ENCODE measurements around the gene ZFPL1. TPM values are rescaled to one million over a fixed set of nuclear protein-coding genes. Genes with fewer than 3 reads are reported as not detected.

ZFPL1 gene
- total RNA-seq, 1 donor from 2014 or later, result 26.2 TPM

GRCh38 chr11:65095974-65096806, 12.2 kb downstream of the ZFPL1 start, which contains the start of gene VPS51:
Gene VPS51 (plus strand): TSS chr11:65096214. CDS start chr11:65096251, 37 bp downstream.
- peak; percentile 94 for DNase-seq

DNA sequence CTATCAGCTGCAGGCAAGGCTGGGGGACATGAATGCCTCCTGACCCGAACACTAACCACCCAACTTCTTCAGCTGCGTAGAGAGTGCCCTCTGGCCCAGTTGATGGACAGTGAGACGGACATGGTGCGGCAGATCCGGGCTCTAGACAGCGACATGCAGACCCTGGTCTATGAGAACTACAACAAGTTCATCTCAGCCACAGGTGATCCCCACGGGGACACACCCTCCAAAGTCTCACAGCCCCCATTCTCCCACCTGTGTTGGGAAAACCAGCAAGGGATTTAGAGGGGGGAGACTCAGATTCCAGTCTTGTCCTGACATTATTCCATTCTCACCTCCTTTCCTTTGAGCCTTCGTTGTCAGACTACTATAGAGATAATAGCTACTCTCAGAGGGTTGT, 12.9 kb downstream of the ZFPL1 start:
- no peak for DNase-seq

DNA sequence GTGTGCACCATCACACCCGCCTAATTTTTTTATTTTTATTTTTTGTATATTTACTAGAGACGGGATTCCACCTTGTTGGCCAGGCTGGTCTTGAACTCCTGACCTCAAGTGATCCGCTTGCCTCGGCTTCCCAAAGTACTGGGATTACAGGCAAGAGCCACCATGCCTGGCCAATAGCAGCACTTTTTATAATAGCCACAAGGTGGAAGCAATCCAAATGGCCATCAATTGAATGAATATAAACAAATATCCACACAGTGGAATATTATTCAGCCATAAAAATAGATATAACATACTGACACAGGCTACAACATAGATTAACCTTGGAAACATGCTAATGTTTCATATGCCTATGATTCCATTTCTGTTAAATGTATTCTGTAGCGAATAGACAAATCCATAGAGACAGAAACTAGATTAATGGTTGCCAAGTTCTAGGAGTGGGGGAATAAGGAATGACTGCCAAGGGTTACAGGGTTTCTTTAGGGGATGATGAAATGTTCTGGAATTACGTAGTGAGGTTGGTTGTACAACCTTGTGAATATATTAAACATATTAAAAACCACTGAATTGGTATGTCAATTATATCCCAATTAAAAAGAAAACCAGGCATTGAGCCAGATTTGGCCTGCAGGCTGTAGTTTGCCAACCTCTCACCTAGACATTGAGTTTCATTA, 16.8 kb downstream of the ZFPL1 start:
- DNase-seq, result no peak

- no peak for DNase-seq
Measured at GRCh38 chr11:65102142-65103095, 18.4 kb downstream of the ZFPL1 start.

GRCh38 chr11:65103476-65103875, 19.5 kb downstream of the ZFPL1 start:
- no peak for DNase-seq

DNA sequence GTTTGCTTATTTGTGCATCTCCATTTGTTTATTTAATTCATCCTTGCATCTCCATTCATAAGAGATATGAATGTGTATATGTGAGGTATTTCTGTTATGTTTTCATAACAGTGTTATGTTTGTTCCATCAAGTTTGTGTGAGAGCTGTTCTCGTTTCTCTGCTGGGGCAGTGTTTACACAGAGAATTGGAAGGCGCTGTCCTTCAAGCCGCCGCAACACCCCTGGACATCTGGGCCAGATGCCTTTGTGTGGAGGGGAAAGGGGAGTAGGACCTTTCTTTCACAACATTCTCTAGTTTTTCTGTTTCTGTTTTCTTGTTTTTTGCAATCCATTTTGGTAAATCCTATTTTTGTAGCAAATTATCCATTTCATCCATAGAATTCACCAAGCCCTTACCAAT, 20.6 kb downstream of the ZFPL1 start:
- no peak for DNase-seq

- no peak for DNase-seq
Measured at GRCh38 chr11:65107078-65107477, 23.1 kb downstream of the ZFPL1 start.

GRCh38 chr11:65107751-65108468, 23.9 kb downstream of the ZFPL1 start:
- DNase-seq, result no peak

DNA sequence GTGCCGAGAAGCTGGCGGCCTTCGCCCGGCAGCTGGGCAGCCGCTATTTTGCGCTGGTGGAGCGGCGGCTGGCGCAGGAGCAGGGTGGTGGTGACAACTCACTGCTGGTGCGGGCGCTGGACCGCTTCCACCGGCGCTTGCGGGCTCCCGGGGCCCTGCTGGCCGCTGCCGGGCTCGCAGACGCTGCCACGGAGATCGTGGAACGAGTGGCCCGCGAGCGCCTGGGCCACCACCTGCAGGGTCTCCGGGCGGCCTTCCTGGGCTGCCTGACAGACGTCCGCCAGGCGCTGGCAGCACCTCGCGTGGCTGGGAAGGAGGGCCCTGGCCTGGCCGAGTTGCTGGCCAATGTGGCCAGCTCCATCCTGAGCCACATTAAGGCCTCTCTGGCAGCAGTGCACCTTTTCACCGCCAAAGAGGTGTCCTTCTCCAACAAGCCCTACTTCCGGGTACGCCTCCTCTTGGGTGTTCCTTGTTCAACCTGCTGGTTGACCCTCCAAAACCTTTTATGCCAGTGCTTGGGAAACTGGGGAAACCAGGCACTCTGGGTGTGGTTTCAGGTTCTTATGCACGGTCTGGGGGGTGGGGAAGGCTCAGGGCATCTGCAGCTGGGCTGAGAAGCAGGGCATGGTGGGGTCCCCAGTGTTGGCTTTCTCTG, 24.6 kb downstream of the ZFPL1 start:
- no peak for DNase-seq

- DNase-seq, result no peak
Measured at GRCh38 chr11:65109231-65110198, 25.5 kb downstream of the ZFPL1 start.

- peak; percentile 89 for DNase-seq
Measured at GRCh38 chr11:65110354-65110861, 26.4 kb downstream of the ZFPL1 start.

DNA sequence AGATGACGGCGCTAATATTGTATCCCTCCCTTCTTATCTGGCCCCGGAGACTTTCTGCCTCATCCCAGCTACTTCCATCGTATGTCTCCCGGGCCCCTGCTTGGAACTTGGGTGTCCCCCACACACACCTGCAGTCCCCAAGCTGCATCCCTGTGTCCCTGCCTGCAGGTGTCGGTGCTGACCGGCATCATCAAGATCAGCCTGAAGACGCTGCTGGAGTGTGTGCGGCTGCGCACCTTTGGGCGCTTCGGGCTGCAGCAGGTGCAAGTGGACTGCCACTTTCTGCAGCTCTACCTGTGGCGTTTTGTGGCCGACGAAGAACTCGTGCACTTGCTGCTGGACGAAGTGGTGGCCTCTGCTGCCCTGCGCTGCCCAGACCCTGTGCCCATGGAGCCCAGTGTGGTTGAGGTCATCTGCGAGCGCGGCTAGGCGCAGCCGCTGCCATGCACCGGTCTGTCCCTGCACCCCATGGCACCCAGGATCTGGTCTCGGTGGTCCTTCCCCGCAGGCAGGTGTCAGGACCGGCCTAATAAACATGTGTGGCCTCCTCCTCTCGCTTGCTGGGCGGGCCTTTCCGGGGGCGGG, 27.2 kb downstream of the ZFPL1 start:
- no peak for DNase-seq

GRCh38 chr11:65111744-65112545, 27.9 kb downstream of the ZFPL1 start, which contains the start of gene TM7SF2:
Gene TM7SF2 (plus strand): TSS chr11:65111872. CDS start chr11:65112016, 144 bp downstream.
- peak; percentile 94 for DNase-seq

DNA sequence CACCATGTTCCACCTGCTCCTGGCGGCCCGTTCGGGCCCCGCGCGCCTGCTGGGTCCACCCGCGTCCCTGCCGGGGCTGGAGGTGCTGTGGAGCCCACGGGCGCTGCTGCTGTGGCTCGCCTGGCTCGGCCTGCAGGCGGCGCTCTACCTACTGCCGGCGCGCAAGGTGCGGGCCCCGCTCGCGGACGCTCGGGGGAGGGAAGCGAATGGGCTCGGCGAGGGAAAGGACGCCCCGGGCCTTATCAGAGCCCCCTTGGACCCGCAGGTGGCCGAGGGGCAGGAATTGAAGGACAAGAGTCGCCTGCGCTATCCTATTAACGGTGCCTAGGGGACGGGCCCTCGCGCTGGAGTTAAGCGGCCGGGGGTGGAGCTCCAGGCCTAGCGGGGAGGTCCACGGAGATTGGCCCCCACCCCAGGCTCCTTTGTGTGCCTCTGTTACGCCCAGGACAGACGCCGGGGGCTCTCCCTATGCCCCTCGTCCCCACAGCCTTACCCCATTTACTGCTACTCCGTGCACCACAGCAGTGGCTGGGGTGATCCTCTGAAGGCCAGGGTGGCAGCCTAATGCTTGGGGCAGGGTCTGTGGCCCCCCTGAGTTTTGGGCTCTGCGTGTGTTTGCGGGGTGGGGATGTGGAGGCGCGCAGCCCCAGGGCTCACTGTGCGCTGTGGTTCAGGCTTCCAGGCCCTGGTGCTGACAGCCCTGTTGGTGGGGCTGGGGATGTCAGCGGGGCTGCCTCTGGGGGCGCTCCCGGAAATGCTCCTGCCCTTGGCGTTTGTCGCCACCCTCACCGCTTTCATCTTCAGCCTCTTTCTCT, 28.7 kb downstream of the ZFPL1 start:
- peak; percentile 71 for DNase-seq

GRCh38 chr11:65113361-65113756, 29.3 kb downstream of the ZFPL1 start:
- DNase-seq, result no peak

GRCh38 chr11:65113839-65114238, 29.8 kb downstream of the ZFPL1 start:
- DNase-seq, result no peak

DNA sequence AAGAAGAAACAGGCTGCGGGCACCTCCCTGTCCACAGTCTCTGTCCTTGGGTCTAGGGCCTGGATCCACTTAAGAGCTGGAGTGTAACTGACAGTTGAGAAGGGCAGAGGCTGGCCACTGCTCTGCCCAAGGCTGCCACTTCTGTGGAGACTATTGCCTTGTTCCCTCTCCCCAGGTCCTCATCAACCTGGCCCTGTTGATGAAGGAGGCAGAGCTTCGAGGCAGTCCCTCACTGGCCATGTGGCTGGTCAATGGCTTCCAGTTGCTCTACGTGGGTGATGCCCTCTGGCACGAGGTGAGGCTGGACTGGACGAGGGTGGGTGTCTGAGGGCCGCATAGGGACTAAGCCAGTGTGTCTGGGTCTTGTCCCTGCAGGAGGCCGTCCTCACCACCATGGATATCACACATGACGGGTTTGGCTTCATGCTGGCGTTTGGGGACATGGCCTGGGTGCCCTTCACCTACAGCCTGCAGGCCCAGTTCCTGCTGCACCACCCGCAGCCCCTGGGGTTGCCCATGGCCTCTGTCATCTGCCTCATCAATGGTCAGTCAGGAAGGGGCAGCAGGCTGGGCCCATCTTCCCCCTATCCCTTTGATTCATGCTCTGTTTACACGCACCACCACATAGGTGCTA, 30.6 kb downstream of the ZFPL1 start:
- DNase-seq, result no peak

Data from dermis blood vessel endothelial cell (primary cell).